Measurements from ENCODE around the gene PHAX.

- TF ChIP-seq POLR2A (IDR thresholded peaks at IDR 0.05; ENCODE audit: low read depth, low read length) (no peak), TAF1 (IDR thresholded peaks at IDR 0.05; ENCODE audit: borderline replicate concordance, low read depth, low read length) (no peak)
These were observed 72.7 kb downstream of the PHAX start for GRCh38 chr5:126673477-126673876.

All from GM12892 (cell line).